H1 (cell line): ENCODE results near the gene LRTM2.

Experiments used
- CREB1 ChIP-seq: IDR thresholded peaks from 2 replicates; pipeline ENCODE4 v1.6.1; 2012; ENCODE audit warnings: inconsistent platforms
- GTF2F1 ChIP-seq: IDR thresholded peaks from 2 replicates; pipeline ENCODE4 v1.6.1; 2012; ENCODE audit warnings: low read depth, low read length, improper control_type of control experiment, borderline replicate concordance
- POLR2A ChIP-seq, 2 experiments: IDR thresholded peaks; 1 replicate in 1 of 2; 2 replicates in 1 of 2; pipeline ENCODE4 v1.6.1; 2011; ENCODE audit warnings: low read depth in 2 of 2, low read length in 2 of 2, mild to moderate bottlenecking in 2 of 2; ENCODE audit errors: control extremely low read depth in 1 of 2

- no peak for TF ChIP-seq POLR2A (IDR thresholded peaks at IDR 0.05; ENCODE audit: control extremely low read depth in 1 of 2, low read depth in 2 of 2, low read length in 2 of 2)
- TF ChIP-seq CREB1, result no peak
- no peak for TF ChIP-seq GTF2F1
Observed at GRCh38 chr12:1845886-1846285, 25.5 kb downstream of the LRTM2 start.
